Fibroblast of skin of right quadriceps (primary cell): ENCODE data around the gene RHOXF2.

Experiments used
- DNase-seq: peaks from one replicate; pipeline ENCODE4 v3.0.0-alpha.2; 2013

Gene RHOXF2

GRCh38 chrX:120205816-120206753 lies 47.7 kb downstream of the RHOXF2 start:
- no peak for DNase-seq

- DNase-seq, result no peak
These were observed 48.7 kb downstream of the RHOXF2 start for GRCh38 chrX:120207009-120207605.

GRCh38 chrX:120213438-120214265 lies 55.2 kb downstream of the RHOXF2 start:
- DNase-seq, result peak; percentile 38
